AG08396 (cell line): ENCODE measurements around the gene PERCC1.

ENCODE experiments used
- DNase-seq: peaks from one replicate; pipeline ENCODE4 v3.0.0; 2012; ENCODE audit warnings: low spot score, mixed read lengths

Gene PERCC1

DNA sequence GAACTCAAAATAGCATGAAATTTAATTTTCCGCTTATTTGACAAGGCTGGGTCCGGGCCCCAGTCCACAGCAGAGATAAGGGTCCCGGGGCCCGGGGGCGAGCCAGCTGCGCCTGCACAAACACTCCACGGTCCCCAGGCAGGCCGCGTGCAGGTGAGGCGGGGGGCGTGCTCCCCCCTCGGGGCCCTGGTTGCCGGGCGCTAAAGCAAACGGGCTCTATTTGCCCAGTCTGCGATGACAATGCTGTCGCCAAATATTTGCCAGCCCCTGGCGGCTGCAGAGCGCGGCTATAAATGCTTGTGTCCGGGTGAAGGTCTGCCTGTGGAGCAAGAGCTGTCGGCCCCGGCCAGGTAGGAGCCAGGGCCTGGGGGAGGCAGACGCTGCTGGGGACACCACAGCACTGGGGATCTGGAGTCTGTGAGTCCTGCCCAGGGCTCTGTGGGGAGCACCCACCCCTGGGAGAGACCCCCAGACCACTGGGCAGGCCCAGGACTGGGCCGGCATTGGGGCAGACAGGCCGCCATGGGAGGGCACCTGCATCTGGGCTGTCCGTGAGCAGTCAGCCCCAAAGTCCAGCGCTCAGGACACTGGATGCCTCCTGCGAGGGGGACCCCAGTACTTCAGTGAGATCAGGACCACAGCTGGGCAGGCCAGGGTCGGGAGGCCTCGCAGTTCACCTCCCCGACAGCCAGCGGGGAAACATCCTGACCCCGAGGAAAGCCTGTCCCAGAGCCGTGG, at the start of gene PERCC1:
TSS of gene PERCC1 (plus strand) at position 320 of the 738 bp plus-strand sequence. CDS start 1,516 bp downstream, outside the sequence.
- no peak for DNase-seq

DNA sequence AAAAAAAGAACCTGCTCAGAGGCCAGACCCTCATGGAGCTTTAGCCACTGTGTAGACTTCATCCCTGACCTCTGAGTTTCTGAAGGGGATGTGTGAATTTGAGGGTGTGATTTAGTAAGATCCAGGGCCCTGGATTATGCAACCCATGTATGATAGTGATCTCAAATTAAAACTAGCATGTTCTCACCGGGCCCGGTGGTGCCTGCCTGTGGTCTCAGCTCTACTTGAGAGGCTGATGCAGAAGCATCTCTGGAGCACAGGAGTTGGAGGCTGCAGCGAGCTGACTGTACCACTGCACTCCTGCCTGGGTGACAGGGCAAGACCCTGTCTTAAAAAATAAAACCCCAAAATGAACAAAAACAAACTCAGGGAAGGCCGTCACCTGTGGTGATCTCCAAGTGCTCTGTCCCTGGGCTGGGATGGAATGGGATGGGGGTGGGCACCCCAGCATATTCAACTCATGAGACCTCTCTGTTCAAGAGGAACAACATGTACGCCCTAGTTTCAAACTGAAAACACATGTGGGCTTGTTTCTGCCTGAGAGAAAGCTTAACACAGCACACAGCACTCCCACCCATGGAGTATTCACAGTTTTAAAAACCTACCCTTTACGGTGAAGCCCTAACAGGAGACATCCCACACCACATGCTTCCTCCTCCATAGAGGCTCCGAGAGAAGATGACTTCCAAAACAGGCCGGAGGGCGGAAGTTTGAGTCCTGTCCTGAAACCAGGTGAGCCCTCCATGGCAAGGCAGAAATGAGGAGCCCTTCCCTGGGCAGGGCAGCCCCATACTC, 49.1 kb upstream of the PERCC1 start:
- DNase-seq: no peak

DNA sequence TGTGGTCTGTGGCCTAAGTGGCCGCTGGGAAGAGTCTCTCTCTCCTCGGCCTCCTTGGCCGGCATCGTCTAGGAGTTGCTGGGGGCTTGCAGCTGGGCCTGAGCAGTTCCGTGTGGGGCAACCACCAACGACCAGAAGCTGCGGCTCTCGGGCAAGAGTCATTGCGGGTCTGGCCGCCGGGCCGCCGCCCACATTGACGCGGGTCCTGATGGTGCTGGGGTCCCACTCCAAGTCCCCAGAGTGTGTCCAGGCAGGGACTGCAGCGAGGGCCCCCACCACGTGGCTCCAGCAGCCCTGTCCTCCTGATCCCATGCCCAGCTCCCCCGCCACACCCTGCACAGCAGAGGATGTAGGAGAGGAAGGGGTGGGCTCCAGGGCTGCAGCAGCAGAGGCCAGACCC, 47.3 kb upstream of the PERCC1 start:
- DNase-seq: no peak

DNA sequence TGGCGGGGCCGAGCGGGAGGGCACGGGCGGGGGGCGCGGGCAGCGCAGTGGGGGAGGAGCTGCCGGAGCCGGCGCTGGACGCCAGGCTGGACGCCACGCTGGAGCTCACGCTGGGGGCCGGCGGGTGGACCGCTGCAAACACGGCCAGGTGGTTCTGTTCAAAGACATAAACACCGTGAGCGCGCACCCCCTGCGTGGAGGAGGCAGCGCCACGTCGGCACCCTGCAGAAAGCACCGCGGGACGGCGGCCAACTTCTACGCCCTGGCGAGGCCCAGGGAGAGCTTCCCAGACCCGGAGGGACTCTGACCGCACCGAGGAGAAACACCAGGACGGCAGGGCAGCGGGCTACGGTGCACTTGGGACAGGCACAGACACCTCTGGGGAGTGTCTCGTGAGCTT, 45.6 kb upstream of the PERCC1 start:
- DNase-seq: no peak

DNA sequence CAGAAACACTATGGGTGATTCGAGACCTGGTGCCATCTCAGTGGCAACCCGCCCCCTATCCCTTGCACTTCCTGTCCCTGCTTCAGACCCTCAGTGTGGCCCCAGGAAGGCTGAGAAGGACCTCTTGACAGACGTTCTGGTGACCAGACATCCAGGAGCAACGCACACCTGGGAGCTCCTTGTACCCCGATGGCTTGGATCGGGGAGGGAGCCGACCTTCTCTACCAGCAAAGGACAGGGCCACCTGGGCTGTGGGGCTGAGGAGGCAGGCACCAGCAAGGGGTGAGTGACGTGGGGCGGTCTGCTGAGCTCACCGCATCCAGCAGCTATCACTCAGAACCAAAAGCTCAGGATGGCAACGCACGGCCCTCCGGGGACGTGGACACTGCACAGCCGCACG, 43.5 kb upstream of the PERCC1 start:
- DNase-seq: no peak

DNA sequence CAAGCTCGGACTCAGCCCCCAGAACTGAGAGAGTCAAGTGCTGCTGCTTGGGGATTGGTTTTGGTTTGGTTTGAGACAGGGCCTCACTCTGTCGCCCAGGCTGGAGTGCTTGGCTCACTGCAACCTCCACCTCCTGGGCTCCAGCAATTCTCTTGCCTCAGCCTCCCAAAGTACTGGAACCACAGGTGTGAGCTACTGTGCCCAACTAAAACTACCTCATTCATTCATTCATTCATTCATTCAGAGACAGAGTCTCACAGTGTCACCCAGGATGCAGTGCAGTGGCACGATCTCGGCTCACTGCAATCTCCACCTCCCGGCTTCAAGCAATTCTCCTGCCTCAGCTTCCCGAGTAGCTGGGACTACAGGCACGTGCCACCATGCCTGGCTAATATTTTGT, 41.1 kb upstream of the PERCC1 start:
- no peak for DNase-seq

DNA sequence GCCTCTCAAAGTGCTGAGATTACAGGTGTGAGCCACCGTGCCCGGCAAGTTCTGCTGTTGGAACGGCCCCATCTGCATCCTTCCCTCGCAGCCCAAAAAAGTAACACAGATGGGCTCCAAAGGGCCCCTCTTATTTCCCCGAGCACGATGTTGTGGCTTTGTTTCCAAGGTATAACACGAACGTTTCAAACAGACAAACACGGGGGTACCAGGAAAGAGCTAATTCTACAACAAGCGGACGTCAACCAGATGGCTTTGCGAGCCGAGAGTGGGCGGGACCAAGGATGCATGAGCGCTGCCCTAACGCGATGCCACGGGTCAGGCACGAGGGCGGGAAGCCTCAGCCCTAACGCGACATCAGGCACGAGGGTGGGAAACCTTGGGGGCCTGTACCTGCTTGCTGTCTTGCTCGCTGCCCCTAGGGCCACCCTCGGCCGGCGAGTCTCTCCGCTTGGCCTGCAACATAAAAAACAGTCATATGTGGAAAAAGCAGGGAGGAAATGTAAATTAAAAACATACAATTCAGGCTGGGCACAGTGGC, 40.6 kb upstream of the PERCC1 start:
- DNase-seq: no peak

DNA sequence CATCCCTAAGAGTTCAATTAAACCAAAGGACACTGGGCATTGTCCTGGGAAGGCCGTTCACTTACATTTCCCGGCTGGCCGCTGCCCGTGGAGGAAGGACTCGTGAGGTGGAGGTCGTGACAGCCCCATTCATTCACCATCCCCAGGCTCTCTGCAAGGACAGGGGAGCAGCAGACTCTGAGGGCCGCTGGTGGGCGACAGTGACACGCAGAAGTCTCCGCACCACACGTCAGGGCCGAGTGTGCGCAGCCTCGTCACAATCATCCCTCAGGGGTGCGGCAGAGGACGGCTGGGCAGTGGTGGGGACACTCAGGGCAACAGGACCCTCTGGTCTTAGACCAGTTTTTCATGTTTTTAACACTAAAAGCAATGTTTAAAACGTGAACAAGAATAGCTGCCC, 38.1 kb upstream of the PERCC1 start:
- no peak for DNase-seq

DNA sequence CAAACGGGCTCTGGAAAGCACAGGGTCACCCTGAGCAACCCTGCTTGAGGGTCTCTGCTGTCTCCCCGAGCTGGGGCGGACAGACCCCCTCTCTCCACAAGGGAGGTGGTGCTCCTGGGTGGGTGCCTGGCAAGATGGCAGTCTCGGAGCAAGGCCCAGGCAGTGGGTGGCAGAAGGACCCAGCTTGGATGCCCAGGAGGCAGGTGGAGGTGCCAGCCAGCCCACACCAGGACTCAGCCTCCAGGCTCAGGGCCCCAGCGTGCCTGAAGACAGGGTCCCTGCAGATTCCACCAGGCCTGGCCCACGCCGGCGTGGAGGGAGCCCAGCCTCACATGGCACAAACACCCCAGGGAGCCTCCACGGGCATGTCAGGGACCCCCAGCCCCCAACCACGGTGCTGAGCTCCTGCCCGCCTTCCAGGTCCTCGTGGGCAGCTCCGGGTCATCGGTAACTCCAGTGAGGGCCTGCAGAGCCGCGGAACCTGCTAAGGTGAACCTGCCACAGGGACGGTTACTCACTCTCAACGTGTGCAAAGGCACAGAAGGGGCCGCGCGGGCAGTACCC, 37.2 kb upstream of the PERCC1 start:
- DNase-seq: no peak

DNA sequence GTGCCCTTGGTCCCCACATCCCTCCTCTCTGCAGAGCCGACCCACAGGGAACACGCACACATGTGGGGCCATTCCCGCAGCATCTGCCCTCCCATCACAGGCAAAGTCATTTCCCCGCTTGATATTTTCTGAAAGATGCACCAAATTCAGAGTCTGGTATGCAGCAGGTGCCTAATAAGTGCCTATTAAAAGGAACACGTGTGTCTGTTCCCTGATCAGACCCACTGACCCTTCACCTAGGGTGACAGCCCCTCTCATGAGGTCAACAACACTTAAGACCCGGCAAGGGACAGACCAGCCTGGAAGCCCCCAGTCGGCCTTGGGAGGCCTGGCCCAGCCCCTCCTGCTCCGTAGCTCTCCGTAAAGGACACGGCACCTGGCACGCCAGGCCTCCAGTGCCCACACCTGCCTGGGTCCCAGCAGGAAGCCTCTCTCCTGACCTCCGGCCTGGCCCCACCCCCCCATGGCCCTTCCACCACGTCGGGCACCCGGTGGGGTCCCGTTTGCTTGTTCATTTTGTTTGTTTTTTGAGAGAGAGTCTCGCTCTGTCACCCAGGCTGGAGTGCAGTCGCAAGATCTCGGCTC, 36.4 kb upstream of the PERCC1 start:
- DNase-seq: no peak

DNA sequence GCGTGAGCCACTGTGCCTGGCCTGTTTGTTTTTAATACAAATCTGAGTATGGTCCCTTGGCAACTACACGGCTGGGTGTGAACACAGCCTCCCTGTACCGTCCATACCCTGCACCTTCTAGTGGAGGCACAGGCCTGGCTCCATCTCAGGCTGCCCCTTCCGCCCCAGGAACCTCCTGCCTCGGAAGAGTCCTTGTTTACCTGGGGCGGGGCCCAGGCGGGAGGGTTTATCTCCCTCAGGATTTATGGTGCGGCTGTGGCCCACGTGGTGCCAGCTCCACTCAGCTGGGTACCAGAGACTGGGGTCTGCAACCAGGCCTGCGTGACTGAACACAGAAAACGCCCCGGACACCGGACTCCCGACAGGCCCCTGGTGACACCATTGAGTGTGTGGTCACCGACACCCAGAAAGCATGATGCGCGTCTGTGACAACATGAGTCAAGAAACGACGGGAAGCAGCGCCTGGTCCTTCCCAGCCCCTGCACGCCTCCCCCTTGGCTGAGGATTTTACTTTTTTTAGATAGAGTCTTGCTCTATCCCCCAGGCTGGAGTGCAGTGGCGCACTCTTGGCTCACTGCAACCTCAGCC, 35.3 kb upstream of the PERCC1 start:
- DNase-seq: no peak

DNA sequence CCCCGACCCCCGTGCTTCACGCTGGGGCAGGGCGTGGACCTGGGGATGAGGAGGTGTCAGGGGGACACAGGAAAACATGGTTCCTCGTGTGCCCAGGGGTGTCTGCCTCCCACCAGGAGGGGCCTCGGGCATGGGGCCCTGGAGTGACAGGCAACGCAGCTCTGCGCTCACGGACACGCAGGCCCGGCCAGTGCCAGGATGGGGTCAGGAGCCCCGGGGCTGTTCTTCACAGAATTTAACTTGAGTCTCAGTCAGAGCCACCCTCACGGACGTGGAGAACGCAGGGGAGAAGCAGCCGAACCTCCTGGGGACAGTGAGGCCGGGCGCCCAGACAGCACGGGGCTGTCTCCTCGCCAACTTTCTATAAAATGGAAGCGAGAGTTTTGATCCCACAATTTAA, 33.1 kb upstream of the PERCC1 start:
- DNase-seq: no peak

DNA sequence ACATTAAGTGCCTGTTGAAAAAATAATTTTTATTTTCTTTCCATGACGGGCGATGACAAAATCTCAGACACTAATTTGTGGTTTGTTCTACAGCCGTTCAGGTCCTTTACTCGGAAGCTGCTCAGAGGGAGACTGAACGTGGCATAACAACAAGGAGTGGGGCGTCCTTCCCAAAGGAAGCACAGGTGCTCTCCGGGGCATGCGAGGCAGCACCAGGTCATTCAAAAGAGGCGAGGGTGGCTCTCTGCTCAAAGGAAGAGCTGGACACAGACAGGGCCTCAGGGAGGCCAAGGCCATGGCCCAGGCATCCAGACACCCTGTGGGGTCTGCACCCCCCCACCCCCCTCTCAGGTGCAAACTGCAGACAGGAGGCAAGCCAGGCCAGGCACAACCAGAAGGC, 32.5 kb upstream of the PERCC1 start:
- DNase-seq: no peak

DNA sequence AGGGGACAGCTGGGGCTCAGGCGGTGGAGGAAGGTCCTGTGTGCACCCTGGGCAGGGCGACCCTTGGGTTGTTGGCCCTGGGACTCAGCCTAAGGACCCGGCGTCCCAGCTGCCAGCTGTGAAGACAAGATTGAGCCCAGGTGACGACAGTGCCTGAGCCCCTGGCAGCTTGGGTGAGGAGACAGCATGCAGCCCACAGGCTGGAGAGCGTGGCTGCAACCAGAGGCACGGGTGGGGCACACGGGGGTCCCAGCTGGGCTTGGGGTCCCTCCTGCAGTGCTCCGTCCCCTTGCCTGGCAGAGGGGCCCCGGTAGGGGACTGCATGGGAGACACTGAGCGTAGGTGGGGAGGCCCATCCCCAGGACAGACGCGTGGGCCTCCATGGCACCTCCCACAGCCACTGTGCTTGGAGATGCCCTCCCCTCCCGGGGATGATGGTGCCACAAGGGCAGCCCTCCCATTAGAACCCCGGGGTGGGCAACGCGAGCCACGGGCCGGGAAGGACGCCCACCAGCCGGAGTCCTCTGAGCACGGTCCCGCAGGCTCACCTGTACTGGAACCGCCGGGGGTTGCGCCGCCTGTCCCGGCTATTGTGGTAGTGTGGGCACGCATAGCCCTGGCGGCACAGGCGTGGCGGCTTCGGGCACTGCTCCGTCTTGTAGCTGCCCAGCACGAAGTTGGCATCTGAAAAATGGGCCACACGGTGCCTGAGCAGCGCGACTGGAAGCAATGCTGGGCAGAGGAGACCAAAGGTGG, 31.9 kb upstream of the PERCC1 start:
- DNase-seq: no peak

DNA sequence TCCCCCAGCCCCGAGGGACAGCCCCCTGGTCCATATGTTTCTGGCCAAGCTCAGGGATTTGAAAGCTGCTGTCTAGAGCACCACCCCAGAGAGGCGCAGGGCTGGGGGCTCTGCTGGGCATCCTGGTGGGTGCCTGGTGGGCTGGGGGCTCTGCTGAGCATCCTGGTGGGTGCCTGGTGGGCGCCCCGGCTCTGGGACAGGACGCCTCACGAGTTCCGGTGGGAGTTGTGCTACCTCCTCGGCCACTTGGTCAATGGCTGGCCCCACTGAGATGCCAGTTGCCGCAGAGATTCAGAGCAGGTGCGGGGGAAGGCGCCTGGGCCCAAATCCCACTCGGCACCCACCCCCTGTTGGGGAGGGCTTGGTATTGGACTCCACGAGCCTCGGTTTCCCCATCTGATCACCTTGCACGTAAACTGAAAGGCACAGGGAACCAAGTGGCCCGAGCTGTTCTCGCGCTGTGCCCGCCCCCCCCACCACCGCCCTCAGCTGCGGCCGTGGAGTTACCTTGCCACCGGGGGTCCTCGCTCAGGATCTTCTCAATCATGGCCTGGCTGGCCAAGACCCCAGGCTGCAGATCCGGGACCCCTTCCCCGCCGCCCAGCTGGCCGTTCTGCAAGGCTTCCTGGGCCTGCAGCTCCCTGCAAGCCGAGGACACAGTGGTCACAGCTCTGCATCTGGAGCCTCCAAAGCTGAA, 29.7 kb upstream of the PERCC1 start:
- DNase-seq: no peak

DNA sequence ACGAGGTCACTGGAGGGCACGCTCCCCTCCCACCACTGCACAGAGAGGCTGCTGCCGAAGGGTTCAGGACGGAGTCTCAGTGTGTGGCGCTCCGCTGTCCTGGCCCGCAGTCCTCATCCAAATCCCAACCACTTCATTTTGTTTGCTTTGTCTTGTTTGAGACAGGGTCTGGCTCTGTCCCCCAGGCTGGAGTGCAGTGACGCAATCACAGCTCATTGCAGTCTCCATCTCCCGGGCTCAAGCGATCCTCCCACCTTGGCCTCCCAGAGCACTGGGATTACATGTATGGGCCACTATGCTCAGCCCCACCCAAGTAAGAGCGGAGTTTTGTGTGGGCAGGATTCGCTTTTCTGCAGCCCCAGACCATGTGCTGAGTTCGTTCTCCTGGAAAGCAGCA, 29.1 kb upstream of the PERCC1 start:
- DNase-seq: no peak

DNA sequence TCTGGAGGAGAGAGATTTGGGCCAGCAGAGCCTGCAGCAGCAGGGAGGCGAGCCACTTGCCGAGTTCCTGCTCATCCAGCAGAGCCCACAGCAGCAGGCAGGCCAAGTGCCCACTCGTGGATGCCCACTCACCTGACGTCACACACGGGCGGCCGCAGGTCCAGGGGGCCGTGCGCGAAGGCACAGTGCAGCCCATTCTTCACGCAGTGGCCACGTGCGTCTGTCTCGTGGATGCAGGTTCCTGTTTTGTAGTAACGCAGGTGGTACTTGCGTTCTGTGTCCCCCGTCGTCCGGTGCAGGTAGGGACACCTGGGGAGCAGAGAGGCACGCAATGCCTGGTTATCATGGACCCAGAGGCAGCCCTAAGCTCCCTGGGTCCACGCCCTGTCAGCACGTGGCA, 27.8 kb upstream of the PERCC1 start:
- DNase-seq: no peak

DNA sequence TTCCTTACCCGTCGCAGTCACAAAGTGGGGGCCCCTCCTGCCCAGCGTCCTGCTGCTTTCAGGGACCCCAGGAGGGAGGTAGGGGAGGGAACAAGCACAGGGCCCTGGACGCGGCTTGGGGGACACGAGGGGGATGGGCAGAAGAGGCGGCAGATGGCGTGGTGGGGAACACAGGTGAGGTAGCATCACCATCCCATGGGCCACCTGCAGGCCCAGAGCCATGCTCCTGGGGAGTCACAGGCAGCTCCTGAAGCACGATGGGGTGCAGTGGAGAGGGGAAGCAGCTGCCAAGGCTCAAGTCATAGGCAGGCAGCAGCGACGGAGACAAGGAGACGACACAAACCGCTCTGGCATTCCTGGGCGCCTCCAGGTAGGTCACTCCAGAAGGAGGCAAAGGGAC, 27.1 kb upstream of the PERCC1 start:
- DNase-seq: no peak

DNA sequence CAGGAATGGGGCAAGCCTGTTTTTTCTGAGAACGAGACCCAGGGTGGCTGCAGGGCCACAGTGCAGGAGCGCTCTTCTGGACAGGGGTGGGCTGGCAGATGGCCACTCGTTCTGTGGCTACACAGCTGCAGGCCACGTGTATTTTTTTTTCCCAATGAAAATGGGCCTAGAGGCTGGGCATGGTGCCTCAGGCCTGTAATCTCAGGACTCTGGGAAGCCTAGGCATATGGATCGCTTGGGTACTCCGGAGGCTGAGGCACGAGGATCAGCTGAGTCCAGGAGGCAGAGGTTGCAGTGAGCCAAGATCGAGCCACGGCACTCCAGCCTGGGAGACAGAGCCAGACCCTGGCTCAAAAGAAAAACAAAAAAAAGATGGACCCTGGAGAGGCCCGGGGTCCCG, 23.1 kb upstream of the PERCC1 start:
- no peak for DNase-seq

DNA sequence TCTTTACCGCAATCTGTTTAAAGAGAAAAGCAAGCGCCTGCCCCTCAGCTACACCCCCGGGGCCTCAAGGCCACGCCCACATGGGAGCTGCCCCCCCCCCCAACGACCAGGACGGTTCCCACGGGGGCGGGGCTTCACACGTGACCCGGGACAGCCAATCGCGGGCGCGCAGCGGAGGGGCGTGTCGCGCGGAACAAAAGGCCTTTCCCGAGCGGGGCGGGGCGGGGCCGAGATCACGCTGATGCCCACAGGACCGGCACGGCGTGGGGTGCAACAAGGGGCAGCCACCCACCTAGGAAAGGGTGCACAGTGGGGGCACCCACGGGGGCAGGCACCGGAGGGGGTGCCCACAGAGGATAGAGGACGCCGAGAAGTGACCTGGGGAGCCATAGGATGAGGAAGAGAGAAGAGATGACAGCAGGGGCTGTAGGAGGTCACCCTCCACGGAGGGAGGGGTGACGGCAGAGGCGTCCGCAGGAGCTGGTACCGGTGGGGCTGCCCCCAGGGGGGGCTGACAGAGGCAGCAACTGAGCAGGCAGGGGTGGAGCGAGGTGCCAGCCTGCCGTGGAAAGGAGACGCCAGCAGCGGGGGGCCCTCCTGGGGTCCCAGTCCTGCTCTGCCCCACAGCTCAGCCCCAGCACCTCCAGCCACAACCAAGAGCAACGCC, 22.6 kb upstream of the PERCC1 start:
- DNase-seq: peak; percentile 98
